ENCODE results near the gene MUC13.

MUC13 gene, protein sequence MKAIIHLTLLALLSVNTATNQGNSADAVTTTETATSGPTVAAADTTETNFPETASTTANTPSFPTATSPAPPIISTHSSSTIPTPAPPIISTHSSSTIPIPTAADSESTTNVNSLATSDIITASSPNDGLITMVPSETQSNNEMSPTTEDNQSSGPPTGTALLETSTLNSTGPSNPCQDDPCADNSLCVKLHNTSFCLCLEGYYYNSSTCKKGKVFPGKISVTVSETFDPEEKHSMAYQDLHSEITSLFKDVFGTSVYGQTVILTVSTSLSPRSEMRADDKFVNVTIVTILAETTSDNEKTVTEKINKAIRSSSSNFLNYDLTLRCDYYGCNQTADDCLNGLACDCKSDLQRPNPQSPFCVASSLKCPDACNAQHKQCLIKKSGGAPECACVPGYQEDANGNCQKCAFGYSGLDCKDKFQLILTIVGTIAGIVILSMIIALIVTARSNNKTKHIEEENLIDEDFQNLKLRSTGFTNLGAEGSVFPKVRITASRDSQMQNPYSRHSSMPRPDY

GRCh38 chr3:124934577-124934976 is at the start of gene MUC13:
Gene MUC13, minus strand, starts transcription at chr3:124934751. Its CDS starts 39 bp downstream, at chr3:124934712.
- POLR2A ChIA-PET: no interaction called here
- TF ChIP-seq, protein P1, sequence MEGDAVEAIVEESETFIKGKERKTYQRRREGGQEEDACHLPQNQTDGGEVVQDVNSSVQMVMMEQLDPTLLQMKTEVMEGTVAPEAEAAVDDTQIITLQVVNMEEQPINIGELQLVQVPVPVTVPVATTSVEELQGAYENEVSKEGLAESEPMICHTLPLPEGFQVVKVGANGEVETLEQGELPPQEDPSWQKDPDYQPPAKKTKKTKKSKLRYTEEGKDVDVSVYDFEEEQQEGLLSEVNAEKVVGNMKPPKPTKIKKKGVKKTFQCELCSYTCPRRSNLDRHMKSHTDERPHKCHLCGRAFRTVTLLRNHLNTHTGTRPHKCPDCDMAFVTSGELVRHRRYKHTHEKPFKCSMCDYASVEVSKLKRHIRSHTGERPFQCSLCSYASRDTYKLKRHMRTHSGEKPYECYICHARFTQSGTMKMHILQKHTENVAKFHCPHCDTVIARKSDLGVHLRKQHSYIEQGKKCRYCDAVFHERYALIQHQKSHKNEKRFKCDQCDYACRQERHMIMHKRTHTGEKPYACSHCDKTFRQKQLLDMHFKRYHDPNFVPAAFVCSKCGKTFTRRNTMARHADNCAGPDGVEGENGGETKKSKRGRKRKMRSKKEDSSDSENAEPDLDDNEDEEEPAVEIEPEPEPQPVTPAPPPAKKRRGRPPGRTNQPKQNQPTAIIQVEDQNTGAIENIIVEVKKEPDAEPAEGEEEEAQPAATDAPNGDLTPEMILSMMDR (IDR thresholded peaks at IDR 0.05; ENCODE audit: control extremely low read depth, extremely low read depth, low read depth, missing control alignments): no peak
- no peak for DNase-seq (ENCODE audit: extremely low spot score)
- CTCF ChIA-PET: interaction anchor here (1.2 to 2.2 kb wide), 5 partner anchors 9 to 650 kb away, joined by 3 to 8 read pairs (median 4); no protein-coding TSS in a partner anchor

DNA sequence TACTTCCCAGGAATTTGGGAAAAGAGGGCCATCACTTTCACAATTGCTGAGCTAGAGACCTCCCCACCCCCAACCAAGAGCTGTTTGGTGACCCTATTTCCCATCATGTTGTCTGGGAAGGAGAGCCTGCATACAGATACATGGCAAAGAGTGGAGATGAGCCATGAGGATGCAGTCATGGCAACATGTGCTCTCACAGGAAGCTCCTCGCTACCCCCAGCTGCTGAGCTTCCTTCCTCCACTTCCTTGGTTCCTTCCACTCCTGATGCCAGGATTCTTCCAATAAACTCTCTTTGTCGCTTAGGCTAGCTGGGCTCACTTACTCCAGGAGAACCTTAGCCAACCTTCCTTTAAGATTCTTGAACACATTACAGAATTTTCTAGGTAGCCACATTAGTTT is 48.3 kb upstream of the MUC13 start:
- POLR2A ChIA-PET: interaction anchor here (0.6 kb wide), 1 partner anchor 476 kb away, joined by 5 read pairs; no protein-coding TSS in a partner anchor
- TF ChIP-seq, protein P1 (IDR thresholded peaks at IDR 0.05; ENCODE audit: control extremely low read depth, extremely low read depth, low read depth, missing control alignments): no peak
- CTCF ChIA-PET: interaction anchor here (0.9 to 2.9 kb wide), 5 partner anchors 10 to 603 kb away, joined by 3 to 12 read pairs (median 3); no protein-coding TSS in a partner anchor
- no peak for DNase-seq (ENCODE audit: extremely low spot score)

GRCh38 chr3:124981472-124981871 is 46.9 kb upstream of the MUC13 start:
- DNase-seq (ENCODE audit: extremely low spot score): no peak
- ChIA-PET POLR2A (no interaction called here), CTCF (interaction anchor here (2.9 kb wide), 1 partner anchor 14 kb away, joined by 12 read pairs; no protein-coding TSS in a partner anchor)
- TF ChIP-seq, protein P1 (IDR thresholded peaks at IDR 0.05; ENCODE audit: control extremely low read depth, extremely low read depth, low read depth, missing control alignments): no peak

DNA sequence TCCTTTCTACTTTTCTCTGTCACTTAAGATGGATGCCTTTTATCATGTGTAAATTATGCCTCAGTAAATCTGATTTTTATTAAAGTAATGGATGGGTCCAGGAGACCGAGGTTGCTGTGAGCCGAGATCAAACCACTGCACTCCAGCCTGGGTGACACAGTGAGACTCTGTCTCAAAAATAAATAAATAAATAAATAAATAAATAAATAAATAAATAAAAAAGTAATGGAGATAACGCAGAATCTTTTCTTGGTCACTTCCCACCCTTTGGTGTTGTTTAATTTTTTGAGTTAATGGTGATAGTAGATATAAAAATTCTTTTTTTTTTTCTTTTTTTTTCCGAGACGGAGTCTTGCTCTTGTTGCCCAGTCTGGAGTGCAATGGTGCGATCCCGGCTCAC is 44.1 kb upstream of the MUC13 start:
- POLR2A ChIA-PET: no interaction called here
- CTCF ChIA-PET: no interaction called here
- DNase-seq (ENCODE audit: extremely low spot score): no peak
- TF ChIP-seq, protein P1 (IDR thresholded peaks at IDR 0.05; ENCODE audit: control extremely low read depth, extremely low read depth, low read depth, missing control alignments): no peak

- TF ChIP-seq, protein P1 (IDR thresholded peaks at IDR 0.05; ENCODE audit: control extremely low read depth, extremely low read depth, low read depth, missing control alignments): no peak
- ChIA-PET CTCF (no interaction called here), POLR2A (interaction anchor here (0.6 kb wide), 1 partner anchor 309 kb away, joined by 10 read pairs; no protein-coding TSS in a partner anchor)
- no peak for DNase-seq (ENCODE audit: extremely low spot score)
Measured at GRCh38 chr3:124976383-124976782, 41.8 kb upstream of the MUC13 start.

DNA sequence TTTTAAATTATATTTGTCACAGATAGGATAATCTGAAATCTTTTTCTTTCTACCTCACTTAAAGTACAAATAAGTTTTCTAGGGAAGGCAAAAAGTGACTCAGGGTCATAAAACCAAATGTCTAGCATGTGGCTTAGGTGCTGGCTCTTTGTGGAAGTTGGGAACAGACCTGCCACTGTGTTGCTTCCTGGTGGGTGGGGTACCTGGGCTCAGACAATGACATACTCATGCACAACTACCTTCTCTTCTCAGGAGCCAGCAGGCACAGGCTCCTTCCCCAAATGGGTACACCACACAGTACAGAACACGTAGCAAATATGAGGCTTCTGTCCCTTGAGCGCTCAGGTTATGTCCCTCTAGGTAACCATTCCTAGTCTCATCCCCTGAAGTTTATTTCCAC is 40.1 kb upstream of the MUC13 start:
- no peak for DNase-seq (ENCODE audit: extremely low spot score)
- TF ChIP-seq, protein P1 (IDR thresholded peaks at IDR 0.05; ENCODE audit: control extremely low read depth, extremely low read depth, low read depth, missing control alignments): no peak
- ChIA-PET POLR2A (no interaction called here), CTCF (no interaction called here)

Data from GM10248 (cell line).